ES-I3 (cell line): ENCODE measurements around the gene ANKRD31.
"Not testable (repeated sequence)": the region's sequence is repeated elsewhere in the genome, so short reads cannot be mapped to it uniquely, and the experiment has no call there.

Experiments used
- H3K36me3 ChIP-seq: 2 replicates; pipeline ENCODE4 v1.6.1; 2013; ENCODE audit warnings: mild to moderate bottlenecking, low read length, control low read depth, moderate library complexity; ENCODE audit not compliant: insufficient read depth
- H3K4me1 ChIP-seq: 2 replicates; pipeline ENCODE4 v1.6.1; 2013; ENCODE audit warnings: mild to moderate bottlenecking, control low read depth, low read length; ENCODE audit not compliant: insufficient read depth
- H3K9ac ChIP-seq: 2 replicates; pipeline ENCODE4 v1.6.1; 2013; ENCODE audit warnings: low read depth, mild to moderate bottlenecking, low read length, moderate library complexity
- H3K9me3 ChIP-seq: 2 replicates; pipeline ENCODE4 v1.6.1; 2013; ENCODE audit warnings: mild to moderate bottlenecking, low read length, moderate library complexity; ENCODE audit not compliant: control insufficient read depth, insufficient read depth

Gene ANKRD31

DNA sequence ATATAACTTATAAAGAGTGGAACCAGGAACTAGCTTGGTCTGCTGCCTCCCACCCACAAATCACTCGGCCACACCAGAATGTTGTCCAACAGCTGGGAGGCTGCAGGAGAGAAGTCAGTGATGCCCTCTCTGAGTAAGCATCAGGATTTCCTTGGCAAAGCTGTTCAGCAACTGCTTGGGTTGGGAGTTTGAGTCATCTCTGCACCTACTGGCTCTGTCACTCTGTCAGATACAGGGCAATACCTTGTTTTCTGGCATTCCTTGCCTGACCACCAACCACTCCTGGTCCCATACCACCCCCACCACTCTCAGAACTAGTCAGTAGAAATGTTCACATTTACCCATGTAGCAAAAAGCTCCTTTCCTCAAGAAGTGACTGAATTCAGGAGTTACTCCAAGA is 147.5 kb downstream of the ANKRD31 start:
- H3K9ac ChIP-seq = no peak overlapping the region
- H3K9me3 ChIP-seq = no peaks in the 10 kb centered on the region
- no peaks in the 10 kb centered on the region for H3K36me3 ChIP-seq
- H3K4me1 ChIP-seq = no peaks in the 10 kb centered on the region

DNA sequence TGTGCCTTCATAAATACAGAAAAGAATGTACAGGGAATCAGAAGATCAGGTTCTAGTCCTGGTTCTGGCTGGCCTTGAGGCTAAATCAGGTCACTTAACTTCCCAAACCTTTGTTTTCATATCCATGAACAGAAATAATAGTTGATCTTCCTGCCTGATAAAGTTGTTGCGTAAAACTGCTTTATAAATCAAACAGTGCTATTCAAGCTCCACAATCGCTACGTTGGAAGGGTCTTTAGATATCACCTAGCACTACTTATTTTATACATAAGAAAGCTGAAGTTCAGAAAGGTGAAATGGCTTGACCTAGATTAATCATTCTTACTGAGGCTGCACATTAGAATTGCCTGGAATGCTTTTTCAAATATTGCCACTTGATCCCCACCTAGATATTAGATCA is 148.0 kb downstream of the ANKRD31 start:
- H3K9ac ChIP-seq = no peak overlapping the region
- H3K4me1 ChIP-seq = no peaks in the 10 kb centered on the region
- no peaks in the 10 kb centered on the region for H3K36me3 ChIP-seq
- no peaks in the 10 kb centered on the region for H3K9me3 ChIP-seq

DNA sequence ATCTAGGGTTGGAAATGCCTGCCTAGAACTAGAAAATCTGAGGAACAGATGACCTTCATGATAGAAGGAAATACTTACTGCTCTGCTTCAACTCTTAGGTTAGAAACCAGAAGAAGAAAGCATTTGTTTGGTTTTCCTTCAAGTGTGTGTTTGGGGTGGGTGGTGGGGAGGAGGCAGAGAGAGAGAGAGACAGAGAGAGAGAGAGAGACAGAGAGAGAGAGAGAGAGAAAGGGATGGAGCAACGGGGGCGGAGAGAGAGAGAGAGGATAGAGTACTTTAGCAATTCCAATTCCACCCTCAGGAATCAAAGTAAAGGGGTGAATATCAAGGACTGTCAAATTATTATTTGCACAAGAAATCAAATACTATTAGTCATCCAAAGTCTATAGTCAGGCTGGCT is 155.2 kb downstream of the ANKRD31 start:
- no peaks in the 10 kb centered on the region for H3K9me3 ChIP-seq
- no peaks in the 10 kb centered on the region for H3K4me1 ChIP-seq
- no peak overlapping the region for H3K9ac ChIP-seq
- no peaks in the 10 kb centered on the region for H3K36me3 ChIP-seq

DNA sequence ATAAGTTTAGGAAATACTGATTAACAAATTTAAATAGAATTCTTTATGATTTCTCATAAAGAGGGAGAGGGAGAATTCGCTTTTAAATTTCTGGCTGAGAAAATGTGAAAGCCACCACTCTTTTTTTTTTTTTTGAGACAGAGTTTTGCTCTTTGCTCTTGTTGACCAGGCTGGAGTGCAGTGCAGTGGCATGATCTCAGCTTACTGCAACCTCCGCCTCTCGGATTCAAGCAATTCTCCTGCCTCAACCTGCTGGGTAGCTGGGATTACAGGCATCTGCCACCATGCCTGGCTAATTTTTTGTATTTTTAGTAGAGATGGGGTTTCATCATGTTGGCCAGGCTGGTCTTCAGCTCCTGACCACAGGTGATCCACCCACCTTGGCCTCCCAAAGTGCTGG is 157.3 kb downstream of the ANKRD31 start:
- not testable (repeated sequence) for H3K9me3 ChIP-seq, H3K36me3 ChIP-seq, H3K4me1 ChIP-seq, H3K9ac ChIP-seq

DNA sequence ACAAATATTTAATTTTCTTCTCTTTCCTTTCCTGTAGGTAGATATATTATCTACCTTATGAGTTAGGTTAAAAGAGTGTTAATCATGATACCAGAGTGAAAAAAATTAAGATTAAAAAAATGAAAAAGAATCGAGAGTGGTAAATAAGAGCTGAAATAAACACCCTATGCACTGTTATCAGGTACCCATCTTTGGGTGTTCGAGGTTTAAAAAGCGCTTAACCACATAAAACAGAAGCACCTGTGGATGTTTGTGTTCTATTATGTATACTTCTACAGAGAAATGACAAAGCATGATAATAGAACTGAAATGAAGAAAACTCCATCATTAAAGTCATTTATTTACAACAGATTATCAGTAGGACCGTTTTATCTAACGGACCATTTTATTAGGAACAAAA is 158.7 kb downstream of the ANKRD31 start:
- no peaks in the 10 kb centered on the region for H3K9me3 ChIP-seq
- no peaks in the 10 kb centered on the region for H3K4me1 ChIP-seq
- H3K36me3 ChIP-seq = no peaks in the 10 kb centered on the region
- H3K9ac ChIP-seq = no peak overlapping the region

DNA sequence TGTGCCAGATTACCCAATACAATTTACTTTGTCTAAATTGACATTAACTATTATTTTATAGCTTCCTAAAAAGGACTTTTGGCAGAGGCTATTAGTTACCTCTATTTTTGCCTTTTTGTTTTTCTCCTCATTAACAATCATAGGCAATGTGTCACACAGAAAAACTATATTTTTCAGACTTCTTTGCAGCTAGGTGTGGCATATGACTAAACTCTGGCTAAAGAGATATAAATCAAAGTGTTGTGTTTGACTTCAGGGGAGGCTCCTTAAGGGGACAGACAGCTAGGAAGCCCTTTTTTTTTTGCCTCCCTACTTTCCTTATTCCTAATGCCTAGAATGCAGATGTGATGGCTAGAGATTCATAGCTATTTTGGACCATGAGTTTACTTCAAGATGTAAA is 164.6 kb downstream of the ANKRD31 start:
- Histone ChIP-seq H3K4me1 (no peaks in the 10 kb centered on the region), H3K9ac (no peak overlapping the region), H3K9me3 (no peaks in the 10 kb centered on the region), H3K36me3 (no peaks in the 10 kb centered on the region)

DNA sequence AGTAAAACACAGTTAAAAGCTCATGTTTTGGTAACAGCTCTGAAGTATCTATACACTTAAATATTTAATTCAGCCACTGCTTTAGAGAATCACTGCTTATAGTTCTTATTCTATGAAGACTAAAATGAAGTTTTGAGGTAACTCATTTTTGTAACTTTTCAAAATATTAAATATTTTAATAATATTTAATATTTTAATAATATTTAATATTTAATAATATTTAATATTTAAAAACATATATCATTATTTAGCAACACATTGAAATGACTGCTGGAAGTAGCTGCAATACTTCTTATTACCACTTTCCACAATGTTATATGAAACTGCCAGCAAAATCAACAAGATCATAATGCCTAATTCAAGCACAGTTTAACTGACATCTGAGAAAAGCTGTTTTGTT is 165.6 kb downstream of the ANKRD31 start:
- Histone ChIP-seq H3K9me3 (no peaks in the 10 kb centered on the region), H3K4me1 (no peaks in the 10 kb centered on the region), H3K9ac (no peak overlapping the region), H3K36me3 (no peaks in the 10 kb centered on the region)

DNA sequence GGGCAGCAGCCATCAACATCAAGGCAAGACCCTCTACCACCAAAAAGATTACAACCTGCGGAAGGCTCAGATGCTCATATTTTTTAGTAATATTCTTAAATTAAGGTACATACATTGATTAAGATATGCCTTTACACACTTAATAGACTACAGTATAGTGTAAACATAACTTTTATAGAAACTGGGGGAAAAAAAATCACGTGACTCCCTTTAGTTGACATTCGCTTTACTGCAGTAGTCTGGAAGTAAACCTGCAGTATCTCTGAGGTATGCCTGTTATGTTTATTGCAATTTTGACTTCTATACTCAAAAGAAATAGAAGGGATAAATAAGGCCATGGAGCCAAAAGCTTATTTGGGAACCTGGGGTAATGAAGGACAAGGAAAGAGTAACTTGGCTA is 169.2 kb downstream of the ANKRD31 start:
- H3K36me3 ChIP-seq = no peaks in the 10 kb centered on the region
- no peaks in the 10 kb centered on the region for H3K4me1 ChIP-seq

DNA sequence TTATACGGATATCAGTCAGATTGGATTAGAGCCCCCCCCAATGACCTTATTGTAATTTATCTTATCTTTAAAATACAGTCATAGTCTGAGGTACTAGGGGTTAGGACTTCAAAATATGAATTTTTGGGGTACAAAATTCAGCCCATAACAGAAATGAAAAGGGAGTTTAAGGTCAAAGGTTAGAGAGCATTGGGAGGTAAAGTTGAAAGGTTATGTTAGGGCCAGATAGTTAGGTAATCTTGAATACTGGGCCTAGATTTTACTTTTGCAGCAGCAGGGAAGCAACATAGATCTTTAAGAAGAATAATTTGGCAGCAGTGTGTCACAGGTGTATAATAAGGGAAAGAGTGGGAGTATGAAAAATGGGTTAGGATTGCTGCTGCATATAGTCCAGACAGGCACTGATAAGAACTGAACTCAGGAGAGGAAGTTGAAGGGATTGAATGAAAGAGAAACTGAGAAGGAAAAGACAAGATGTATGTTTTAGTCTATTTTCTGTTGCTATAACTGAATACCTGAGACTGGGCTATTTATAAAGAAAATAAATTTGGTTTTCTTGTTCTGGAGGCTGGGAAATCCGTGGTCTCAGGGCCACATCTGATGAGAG is 173.7 kb downstream of the ANKRD31 start:
- H3K9me3 ChIP-seq = no peaks in the 10 kb centered on the region
- H3K9ac ChIP-seq = no peak overlapping the region
- H3K4me1 ChIP-seq = no peaks in the 10 kb centered on the region
- no peaks in the 10 kb centered on the region for H3K36me3 ChIP-seq

More for the DNA sequence above, 169.2 kb downstream of the ANKRD31 start:
- Histone ChIP-seq H3K9me3 (no peaks in the 10 kb centered on the region), H3K9ac (no peak overlapping the region)

DNA sequence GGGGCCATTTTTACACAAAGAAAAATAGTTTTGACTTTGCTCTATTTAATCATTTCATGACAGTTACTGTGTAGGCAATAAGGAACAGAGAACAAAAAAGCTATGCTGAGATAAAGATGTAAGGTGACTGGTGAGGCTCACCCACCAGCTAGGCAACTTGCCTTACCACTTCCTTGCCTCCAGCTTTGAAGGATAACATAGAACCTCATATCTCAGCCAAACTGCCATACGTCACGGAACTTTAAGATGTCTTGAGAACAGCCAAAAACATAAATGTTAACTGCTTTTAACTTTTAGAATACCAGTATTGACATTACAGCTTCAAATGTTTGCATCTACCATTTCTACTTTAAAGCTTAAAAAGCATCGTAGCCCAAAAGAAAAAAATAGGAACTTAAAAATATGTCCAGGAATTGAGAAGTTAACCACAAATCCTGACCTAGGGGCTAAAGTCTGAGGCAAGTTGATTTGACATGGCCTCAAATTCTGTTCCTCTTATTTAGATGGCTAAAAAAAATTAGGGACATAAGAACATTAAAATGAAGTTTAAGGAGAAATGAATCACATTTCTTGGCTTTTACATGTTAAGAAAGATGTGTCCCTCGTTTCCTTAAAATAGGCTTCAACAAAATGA is 176.6 kb downstream of the ANKRD31 start:
- H3K36me3 ChIP-seq = no peaks in the 10 kb centered on the region
- peaks cover 15% of the 10 kb centered on the region for H3K4me1 ChIP-seq
- no peak overlapping the region for H3K9ac ChIP-seq
- no peaks in the 10 kb centered on the region for H3K9me3 ChIP-seq

DNA sequence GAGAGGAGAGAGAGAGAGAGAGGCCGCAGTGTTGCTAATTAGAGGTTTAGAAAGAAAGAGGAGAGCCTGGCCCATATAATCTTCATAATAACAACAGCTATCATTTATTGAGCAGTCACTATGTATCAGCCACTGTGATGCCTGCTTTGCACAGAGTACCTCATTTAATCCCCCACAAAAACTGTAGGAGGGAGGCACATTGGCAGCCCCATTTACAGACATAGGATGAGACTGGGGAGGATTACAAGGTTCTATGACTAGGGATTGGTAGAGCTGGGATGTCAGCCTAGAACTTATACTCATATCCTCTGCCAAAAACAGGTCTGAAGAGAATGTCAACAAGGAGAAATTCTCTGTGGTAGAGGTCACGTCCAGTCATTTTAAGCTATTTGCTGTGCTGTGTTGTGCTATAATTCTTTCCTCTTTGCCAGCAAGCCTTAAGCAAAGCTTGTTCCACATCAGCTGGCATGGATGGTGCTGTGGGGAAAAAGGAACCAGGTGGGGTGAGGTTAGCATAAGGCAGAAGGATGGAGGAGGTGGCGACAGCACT is 177.6 kb downstream of the ANKRD31 start:
- Histone ChIP-seq H3K9me3 (no peaks in the 10 kb centered on the region), H3K36me3 (no peaks in the 10 kb centered on the region), H3K4me1 (peaks cover 17% of the 10 kb centered on the region), H3K9ac (no peak overlapping the region)

DNA sequence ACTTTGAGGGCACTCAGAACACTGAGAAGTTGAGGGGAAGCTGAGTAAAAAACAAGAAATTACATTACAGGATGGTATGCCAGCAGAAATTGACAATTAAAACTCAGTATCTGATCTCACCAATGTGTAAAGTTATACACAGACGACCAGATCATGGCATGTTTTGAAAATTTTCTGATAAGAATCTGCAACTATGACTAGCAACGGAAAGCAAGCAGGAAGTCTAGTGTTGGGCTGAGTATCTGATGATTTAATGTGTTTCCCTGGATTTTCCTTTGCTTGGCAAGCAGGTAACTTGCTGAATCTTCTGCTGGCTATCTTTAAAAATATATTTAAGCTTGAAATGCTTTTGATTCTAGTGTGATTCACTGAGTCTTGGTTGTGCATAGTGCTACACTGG is 179.1 kb downstream of the ANKRD31 start:
- Histone ChIP-seq H3K36me3 (no peaks in the 10 kb centered on the region), H3K9ac (no peak overlapping the region), H3K9me3 (no peaks in the 10 kb centered on the region), H3K4me1 (peaks cover 17% of the 10 kb centered on the region)

DNA sequence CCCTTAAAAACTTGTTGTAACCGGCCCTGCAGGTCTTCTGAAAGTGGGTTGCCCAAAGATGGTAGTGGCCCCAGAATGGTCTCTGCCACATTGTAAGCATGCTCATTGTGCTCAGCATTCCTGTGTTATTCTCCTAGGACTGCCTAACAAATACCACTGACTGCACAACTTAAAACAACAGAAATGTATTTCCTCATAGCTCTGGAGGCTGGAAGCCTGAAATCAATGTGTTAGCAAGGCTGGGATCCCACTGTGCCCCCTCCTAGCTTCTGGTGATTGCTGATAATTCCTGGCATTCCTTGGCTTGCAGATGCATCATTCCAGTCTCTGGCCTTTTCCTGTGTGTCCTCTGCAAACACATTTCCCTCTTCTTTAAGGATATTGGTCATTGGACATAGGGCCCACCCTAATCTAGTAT is 180.9 kb downstream of the ANKRD31 start:
- Histone ChIP-seq H3K9me3 (no peaks in the 10 kb centered on the region), H3K9ac (no peak overlapping the region), H3K36me3 (no peaks in the 10 kb centered on the region), H3K4me1 (peaks cover 17% of the 10 kb centered on the region)

DNA sequence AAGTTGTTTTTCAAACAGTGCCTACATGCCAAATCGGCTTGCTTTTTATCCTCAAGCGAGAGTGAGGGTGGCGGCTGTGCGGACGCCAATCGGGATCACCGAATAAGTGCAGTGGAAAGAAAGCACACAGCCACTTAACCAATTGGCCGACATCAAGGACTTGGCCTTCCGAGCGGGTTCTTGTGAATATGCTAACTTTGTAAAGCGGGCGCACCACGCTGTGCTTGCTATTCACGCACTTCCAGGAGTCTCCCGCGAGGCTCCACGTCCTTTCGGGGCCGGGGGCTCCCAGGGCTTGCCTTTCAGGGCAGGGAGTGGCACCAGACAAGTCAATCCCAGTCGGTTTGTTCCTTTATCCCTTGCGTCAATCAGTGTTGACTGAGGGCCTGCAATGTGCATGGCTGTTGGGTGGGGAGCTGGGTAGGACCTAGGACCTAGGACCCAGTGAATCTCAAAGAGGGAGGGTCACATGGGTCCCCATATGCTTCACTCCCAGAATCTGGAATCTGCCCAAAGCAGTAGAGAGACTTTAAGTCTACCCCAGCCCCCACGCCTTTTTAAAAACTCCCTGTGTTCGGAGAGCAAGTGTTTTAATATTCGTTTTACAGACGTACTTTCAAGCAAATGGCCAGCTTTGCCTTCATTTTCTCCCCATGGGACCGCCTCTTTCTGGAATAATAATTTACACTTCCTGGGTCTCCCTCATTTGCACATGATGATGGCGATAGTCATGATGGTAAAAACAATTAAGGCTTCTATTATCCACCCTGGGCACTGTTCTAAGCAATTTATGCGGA is 182.3 kb downstream of the ANKRD31 start:
- Histone ChIP-seq H3K4me1 (peaks cover 25% of the 10 kb centered on the region), H3K9ac (peak overlapping the region; percentile 94), H3K9me3 (no peaks in the 10 kb centered on the region), H3K36me3 (no peaks in the 10 kb centered on the region)
